GM12878 (cell line): ENCODE measurements around the gene AANAT. TPM values are rescaled to one million over a fixed set of nuclear protein-coding genes. Genes with fewer than 3 reads are reported as not detected.

Experiments
- ATAC-seq: fragments of 200-7000 bp; cut with Tn5 transposase; 3 replicates; pipeline ENCODE4 v1.9.1; 2020; ENCODE audit warnings: mild to moderate bottlenecking, moderate library complexity
- BruUV-seq: library from RNA; stranded (reverse); fragments of 400-500 nt; replicated peaks from 2 replicates; lab custom pipeline; 2021; lab: Mats Ljungman, UMichigan
- CTCF ChIA-PET: fragments of 300-600 bp; sonication (Branson Sonifier 250); formaldehyde crosslinking; extraction: SDS; loops from one replicate; lab custom pipeline; 2021; ENCODE audit warnings: inconsistent platforms; lab: Yijun Ruan, JAX
- POLR2A ChIA-PET: fragments of 350-600 bp; formaldehyde crosslinking; extraction: SDS; loops from one replicate; lab custom pipeline; 2021; ENCODE audit warnings: inconsistent platforms; lab: Charles Lee
- RAD21 ChIA-PET: fragments of 300-600 bp; sonication (Branson Sonifier 250); formaldehyde crosslinking; loops from one replicate; lab custom pipeline; 2023; ENCODE audit warnings: antibody characterized with exemption; ENCODE audit not compliant: unreplicated experiment; lab: Charles Lee
- SMC1A ChIA-PET: fragments of 300-600 bp; sonication (Branson Sonifier 250); formaldehyde crosslinking; loops from one replicate; lab custom pipeline; 2023; ENCODE audit not compliant: unreplicated experiment, uncharacterized antibody; lab: Charles Lee
- DNase-seq: peaks from one replicate; pipeline ENCODE4 v3.0.0-alpha.2; 2011; ENCODE audit warnings: low read depth, low spot score
- FAIRE-seq: peaks from 3 replicates; lab custom pipeline; 2011; peaks lifted over from hg19 to GRCh38; lab: Jason Lieb, UNC
- H2AFZ ChIP-seq: 2 replicates; pipeline ENCODE4 v1.6.0; 2011; ENCODE audit warnings: low read depth, low read length, control low read depth; ENCODE audit not compliant: control insufficient read depth
- H3K27ac ChIP-seq: 2 replicates; pipeline ENCODE4 v1.5.1; 2011; ENCODE audit warnings: control low read depth; ENCODE audit not compliant: control insufficient read depth, insufficient read depth
- H3K27me3 ChIP-seq, 2 experiments: replicated peaks in 1 of 2; 2 replicates each; pipeline versions ENCODE4 v1.6.0 to v1.6.1; 2011; ENCODE audit warnings: low read length in 1 of 2; ENCODE audit not compliant: control insufficient read depth in 2 of 2, insufficient read depth in 2 of 2
- H3K36me3 ChIP-seq, 2 experiments: 2 replicates each; pipeline ENCODE4 v1.5.1; 2011; ENCODE audit warnings: low read length in 1 of 2; ENCODE audit not compliant: control insufficient read depth in 2 of 2, insufficient read depth in 2 of 2
- H3K4me1 ChIP-seq: 2 replicates; pipeline ENCODE4 v1.6.1; 2011; ENCODE audit warnings: mild to moderate bottlenecking, low read length, moderate library complexity, mixed read lengths; ENCODE audit not compliant: control insufficient read depth, insufficient read depth
- H3K4me2 ChIP-seq: 2 replicates; pipeline ENCODE4 v1.6.0; 2011; ENCODE audit warnings: control low read depth; ENCODE audit not compliant: control insufficient read depth, insufficient read depth
- H3K4me3 ChIP-seq: fragments of 200-600 bp; sonication (generic); 2 replicates; pipeline ENCODE4 v1.5.1; 2016
- H3K79me2 ChIP-seq: 2 replicates; pipeline ENCODE4 v1.6.0; 2011; ENCODE audit warnings: low read length; ENCODE audit not compliant: control insufficient read depth, insufficient read depth
- H3K9ac ChIP-seq: 2 replicates; pipeline ENCODE4 v1.8.0; 2011; ENCODE audit warnings: low read length, control low read depth, mixed read lengths; ENCODE audit not compliant: control insufficient read depth, insufficient read depth
- H3K9me3 ChIP-seq: replicated peaks from 3 replicates; pipeline ENCODE4 v1.5.1; 2011; ENCODE audit warnings: mild to moderate bottlenecking, low read length; ENCODE audit not compliant: control insufficient read depth, insufficient read depth
- H4K20me1 ChIP-seq: 2 replicates; pipeline ENCODE4 v1.6.0; 2011; ENCODE audit not compliant: control insufficient read depth, insufficient read depth
- E2F8 ChIP-seq: fragments of 450-650 bp; IDR thresholded peaks from 2 replicates; pipeline ENCODE4 v1.6.1; 2018; ENCODE audit warnings: mild to moderate bottlenecking, low read depth, moderate library complexity; ENCODE audit not compliant: partially characterized antibody
- EED ChIP-seq: sonication (generic); IDR thresholded peaks from 2 replicates; pipeline ENCODE4 v1.6.1; 2016; ENCODE audit warnings: antibody characterized with exemption, low read depth
- ESRRA ChIP-seq: IDR thresholded peaks from 2 replicates; pipeline ENCODE4 v1.6.1; 2012; ENCODE audit warnings: mild to moderate bottlenecking, low read length, improper control_type of control experiment
- NFXL1 ChIP-seq: fragments of 450-650 bp; IDR thresholded peaks from 2 replicates; pipeline ENCODE4 v1.6.1; 2017; ENCODE audit warnings: antibody characterized with exemption, mild to moderate bottlenecking, borderline replicate concordance
- NFYB ChIP-seq: IDR thresholded peaks from 2 replicates; pipeline ENCODE4 v1.6.1; 2011; ENCODE audit warnings: low read depth, mild to moderate bottlenecking, low read length, improper control_type of control experiment, moderate library complexity; ENCODE audit not compliant: insufficient read depth
- NR2C1 ChIP-seq: fragments of 450-650 bp; IDR thresholded peaks from 2 replicates; pipeline ENCODE4 v1.6.1; 2017; ENCODE audit warnings: antibody characterized with exemption, mild to moderate bottlenecking, moderate library complexity
- WGBS: methylation state at CpG from one replicate; pipeline ENCODE4 v1.1.6; 2016; ENCODE audit warnings: low lambda C conversion rate; ENCODE audit not compliant: insufficient replicate concordance, insufficient coverage; ENCODE audit errors: missing lambda C conversion rate; 5-methylcytosine and 5-hydroxymethylcytosine counted together
- in situ Hi-C: fragments of 300-500 bp; cut with MboI; formaldehyde crosslinking; loops from 9 replicates; pipeline ENCODE4 v1.14.3; 2018; ENCODE audit warnings: mixed read lengths
- intact Hi-C: fragments of 100-400 bp; cut with micrococcal nuclease; formaldehyde crosslinking; loops from one replicate; pipeline ENCODE4 v1.14.2; 2022; ENCODE audit not compliant: unreplicated experiment
- polyA plus RNA-seq, 11 experiments: library from polyadenylated mRNA; depleted of rRNA in 4 of 11; unstranded in 6 of 11; stranded (reverse) in 5 of 11; fragments of >200 nt; fragmentation: Nextera tagmentation in 4 of 11; fragmentation: Illumina TruSeq in 1 of 11; extraction: Ambion mirVana in 4 of 11; extraction: Trizol in 1 of 11; gene quantifications; 1 replicate in 1 of 11; 2 replicates in 10 of 11; pipeline versions ENCODE4 v1.2.1 to v1.2.3, GENCODE V29; 2011 to 2016; ENCODE audit warnings: inconsistent platforms in 2 of 11, missing spikeins in 2 of 11, low read depth in 1 of 11
- total RNA-seq, 4 experiments: library from RNA; depleted of rRNA in 3 of 4; stranded (reverse); fragments of >200 nt in 3 of 4; fragmentation: Illumina TruSeq in 1 of 4; extraction: Trizol in 1 of 4; gene quantifications; 2 replicates each; pipeline versions ENCODE4 v1.2.1 to v1.2.3, GENCODE V29; 2013 to 2021

Gene AANAT
- total and polyA plus RNA-seq, 10 of the 15 experiments (the other 5 are each of a cell fraction or from before 2014, with no cell fraction given): 0.23 TPM; not detected in 9

DNA sequence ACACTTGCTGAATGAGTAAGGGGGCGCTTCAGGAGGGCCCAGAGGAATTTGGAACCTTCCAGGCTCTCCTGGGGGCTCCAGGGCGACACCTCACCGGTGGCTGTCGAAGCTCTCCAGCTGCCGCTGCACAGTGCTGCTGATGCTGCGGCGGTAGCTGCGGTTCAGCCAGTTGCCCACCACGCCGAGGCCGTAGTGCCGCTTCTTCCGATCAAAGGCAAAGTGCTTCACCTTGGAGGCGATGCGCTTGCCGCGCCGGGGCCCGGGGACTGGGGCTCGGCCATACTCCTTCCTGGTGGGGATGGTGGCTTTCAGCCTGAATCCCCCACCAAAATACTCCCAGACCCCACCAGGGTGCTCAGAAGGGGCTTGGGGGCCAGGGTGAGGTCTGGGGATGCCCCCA lies 9.3 kb downstream of the AANAT start:
- intact Hi-C loops: no loop called here
- TF ChIP-seq E2F8 (no peak), NFXL1 (no peak), NR2C1 (no peak), EED (no peak), NFYB (no peak), ESRRA (no peak)
- H3K4me2 ChIP-seq: no peak overlapping the region
- peaks cover 6 to 11% of the 10 kb centered on the region in 2 experiments; a peak in 3 of 4 replicates for H3K36me3 ChIP-seq
- no peak for FAIRE-seq
- H3K79me2 ChIP-seq: peaks cover 8% of the 10 kb centered on the region; the same call in 1 of the 2 replicates
- BruUV-seq: no TSS peak
- ChIA-PET CTCF (interaction anchor here (0.8 to 1.7 kb wide), 5 partner anchors 10 to 30 kb away, joined by 3 to 5 read pairs (median 4); no protein-coding TSS in a partner anchor), SMC1A (interaction anchor here (0.5 to 1.6 kb wide), 3 partner anchors 10 to 407 kb away, joined by 3 to 6 read pairs (median 3); partner anchors contain the start of gene AANAT), POLR2A (interaction anchor here (2.5 kb wide), 1 partner anchor 23 kb away, joined by 8 read pairs; no protein-coding TSS in a partner anchor), RAD21 (no interaction called here)
- no peak for DNase-seq
- no peaks in the 10 kb centered on the region for H3K27me3 ChIP-seq
- no peak for ATAC-seq
- in situ Hi-C loops: no loop called here
- no peak overlapping the region for H3K4me3 ChIP-seq
- H3K4me1 ChIP-seq: peaks cover 20% of the 10 kb centered on the region
- no peaks in the 10 kb centered on the region for H3K9me3 ChIP-seq
- WGBS: over 99% methylated on average over 19 of the region's 20 CpGs
- no peak overlapping the region for H3K9ac ChIP-seq
- H2AFZ ChIP-seq: no peak overlapping the region
- H3K27ac ChIP-seq: no peak overlapping the region
- H4K20me1 ChIP-seq: no peaks in the 10 kb centered on the region
